Activated CD8-positive, alpha-beta T cell treated with anti-CD3 and anti-CD28 coated beads, Interleukin-2, amount 10 ng/mL, durations not matched to agents 7 days and 5 days (primary cell): ENCODE data around the gene DCAF7. TPM values are rescaled to one million over a fixed set of nuclear protein-coding genes. Genes with fewer than 3 reads are reported as not detected.

ENCODE experiments used
- ATAC-seq: fragments of 150-1000 bp; cut with Tn5 transposase; one replicate; pipeline ENCODE4 v1.10.0; 2021; ENCODE audit warnings: moderate library complexity
- CTCF ChIA-PET: fragments of 350-600 bp; sonication (Branson Sonifier 250); formaldehyde crosslinking; loops from one replicate; lab custom pipeline; 2021; ENCODE audit warnings: antibody characterized with exemption; lab: Charles Lee
- POLR2A ChIA-PET: fragments of 350-600 bp; sonication (Branson Sonifier 250); formaldehyde crosslinking; loops from one replicate; lab custom pipeline; 2021; ENCODE audit warnings: antibody characterized with exemption; lab: Charles Lee
- DNase-seq: peaks from one replicate; pipeline ENCODE4 v3.0.0-alpha.2; 2020
- H3K27ac Mint-ChIP-seq: one replicate; pipeline ENCODE4 v1.8.0; 2021; ENCODE audit warnings: mild to moderate bottlenecking, mixed read lengths
- H3K27me3 Mint-ChIP-seq: one replicate; pipeline ENCODE4 v1.8.0; 2021; ENCODE audit warnings: low read depth, mixed read lengths
- H3K36me3 Mint-ChIP-seq: one replicate; pipeline ENCODE4 v1.8.0; 2021; ENCODE audit warnings: low read depth, mixed read lengths
- H3K4me1 Mint-ChIP-seq: one replicate; pipeline ENCODE4 v1.8.0; 2021; ENCODE audit warnings: low read depth, mixed read lengths
- H3K4me3 Mint-ChIP-seq: one replicate; pipeline ENCODE4 v1.8.0; 2021; ENCODE audit warnings: mild to moderate bottlenecking, mixed read lengths
- H3K9me3 Mint-ChIP-seq: one replicate; pipeline ENCODE4 v1.8.0; 2022; ENCODE audit warnings: mixed read lengths; ENCODE audit not compliant: insufficient read depth
- total RNA-seq, 2 experiments: library from RNA; stranded (reverse); gene quantifications; one replicate each; pipeline ENCODE4 v1.2.3, GENCODE V29; 2021

DCAF7 gene
- total RNA-seq, 2 experiments from 2014 or later, result 127 TPM

DNA sequence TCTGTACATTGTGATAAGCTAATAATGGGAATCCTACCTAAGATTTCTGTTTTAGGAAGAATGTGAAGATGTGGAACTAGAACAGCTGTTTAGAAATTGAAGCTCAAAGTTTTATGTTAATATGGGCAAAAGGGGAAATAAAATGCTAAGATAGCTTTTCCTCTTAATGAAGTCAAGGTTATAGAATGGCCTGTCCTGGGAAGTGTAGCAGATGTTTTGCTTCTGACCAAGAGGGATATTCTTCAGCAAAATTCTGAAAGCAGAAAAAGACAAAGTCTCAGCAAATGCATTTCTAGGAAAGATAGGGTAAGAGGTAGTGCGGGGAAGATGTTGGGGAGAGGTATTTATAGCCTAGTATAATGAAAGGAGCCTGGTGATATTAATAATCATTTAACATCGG lies 85.0 kb downstream of the DCAF7 start:
- Mint-ChIP-seq H3K36me3 (peaks cover 27% of the 10 kb centered on the region), H3K4me1 (peaks cover 17% of the 10 kb centered on the region), H3K4me3 (no peak overlapping the region), H3K27me3 (no peaks in the 10 kb centered on the region), H3K9me3 (no peaks in the 10 kb centered on the region), H3K27ac (no peak overlapping the region)
- ATAC-seq (no peak), DNase-seq (no peak)
- CTCF ChIA-PET, result interaction anchor here (0.8 to 2.5 kb wide), 3 partner anchors 8 to 228 kb away, joined by 3 to 9 read pairs (median 4); no protein-coding TSS in a partner anchor
- POLR2A ChIA-PET, result interaction anchor here (1.4 kb wide), 2 partner anchors 14 to 63 kb away, joined by 3 read pairs; partner anchors contain the start of gene MAP3K3

DNA sequence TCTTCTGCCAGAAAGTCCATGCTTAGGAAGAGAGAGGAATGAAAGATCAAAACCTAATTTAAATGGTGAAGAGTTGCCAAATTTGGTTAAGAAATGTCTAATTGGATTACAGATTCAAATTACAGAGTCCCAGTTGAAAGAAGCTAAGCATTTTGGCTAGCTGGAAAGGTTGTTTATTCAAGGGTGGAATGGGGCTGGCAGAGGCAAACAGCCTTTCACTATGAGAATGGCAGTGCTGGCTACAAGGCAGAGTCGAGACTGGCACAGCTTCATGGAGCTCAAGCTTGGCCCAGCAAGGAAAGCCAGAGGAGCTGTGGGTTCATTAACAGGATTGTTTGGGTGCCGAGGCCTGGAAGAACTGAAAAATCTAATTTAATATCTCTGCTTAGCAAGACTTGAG lies 85.5 kb downstream of the DCAF7 start:
- Mint-ChIP-seq H3K4me1 (peaks cover 17% of the 10 kb centered on the region), H3K27ac (no peak overlapping the region), H3K36me3 (peaks cover 27% of the 10 kb centered on the region), H3K27me3 (no peaks in the 10 kb centered on the region), H3K9me3 (no peaks in the 10 kb centered on the region), H3K4me3 (no peak overlapping the region)
- ChIA-PET POLR2A (interaction anchor here (1.4 kb wide), 2 partner anchors 14 to 63 kb away, joined by 3 read pairs; partner anchors contain the start of gene MAP3K3), CTCF (interaction anchor here (1.1 to 2.5 kb wide), 3 partner anchors 8 to 210 kb away, joined by 3 to 9 read pairs (median 4); no protein-coding TSS in a partner anchor)
- ATAC-seq (no peak), DNase-seq (no peak)

DNA sequence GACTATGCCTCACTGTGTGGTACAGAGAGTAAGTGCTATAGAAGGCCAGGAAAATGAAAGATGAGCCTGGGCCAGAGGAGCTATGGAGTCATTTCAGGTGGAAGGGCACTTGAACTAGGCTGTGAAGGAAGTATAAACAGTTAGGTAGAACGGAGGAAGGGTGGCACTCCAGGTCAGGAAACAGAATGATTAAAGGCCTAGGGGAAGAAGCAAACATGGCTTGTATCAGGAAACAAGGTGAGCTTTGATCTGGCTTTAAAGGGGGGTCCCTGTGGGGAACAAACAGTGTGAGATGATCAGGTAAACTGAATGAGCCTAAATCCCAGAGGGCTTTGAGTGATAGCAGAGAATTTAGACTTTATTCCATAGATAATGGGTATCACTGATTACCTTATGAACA lies 88.8 kb downstream of the DCAF7 start:
- no peak overlapping the region for H3K4me3 Mint-ChIP-seq
- peaks cover 9% of the 10 kb centered on the region for H3K4me1 Mint-ChIP-seq
- no peaks in the 10 kb centered on the region for H3K27me3 Mint-ChIP-seq
- H3K9me3 Mint-ChIP-seq, result no peaks in the 10 kb centered on the region
- H3K27ac Mint-ChIP-seq, result peak overlapping the region; percentile 23
- ATAC-seq (no peak), DNase-seq (no peak)
- POLR2A ChIA-PET, result interaction anchor here (1.5 kb wide), 1 partner anchor 55 kb away, joined by 4 read pairs; no protein-coding TSS in a partner anchor
- H3K36me3 Mint-ChIP-seq, result peaks cover 20% of the 10 kb centered on the region
- CTCF ChIA-PET, result interaction anchor here (0.7 to 1.9 kb wide), 3 partner anchors 21 to 72 kb away, joined by 3 to 7 read pairs (median 3); no protein-coding TSS in a partner anchor

DNA sequence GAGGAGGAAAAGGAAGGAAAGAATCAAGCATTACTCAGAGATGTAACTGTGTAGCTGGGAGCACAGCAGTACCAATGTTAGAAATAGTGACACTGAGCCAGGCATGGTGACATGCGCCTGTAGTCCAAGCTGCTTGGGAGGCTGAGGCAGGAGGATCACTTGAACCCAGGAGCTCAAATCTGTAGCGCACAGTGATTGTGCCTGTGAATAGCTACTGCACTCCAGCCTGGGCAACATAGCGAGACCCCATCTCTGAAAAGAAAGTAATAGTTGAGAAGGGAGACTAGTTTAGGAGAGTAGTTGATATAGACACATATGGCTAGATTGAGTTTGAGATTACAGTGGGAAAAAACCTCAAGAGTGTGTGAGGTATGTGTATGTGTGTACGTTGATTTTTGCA lies 89.8 kb downstream of the DCAF7 start:
- Mint-ChIP-seq H3K27ac (no peak overlapping the region), H3K9me3 (no peaks in the 10 kb centered on the region), H3K4me3 (no peak overlapping the region), H3K36me3 (peaks cover 16% of the 10 kb centered on the region), H3K4me1 (peaks cover 6% of the 10 kb centered on the region), H3K27me3 (no peaks in the 10 kb centered on the region)
- POLR2A ChIA-PET, result no interaction called here
- no peak for DNase-seq
- CTCF ChIA-PET, result interaction anchor here (1.2 to 1.9 kb wide), 2 partner anchors 28 to 71 kb away, joined by 3 to 7 read pairs; no protein-coding TSS in a partner anchor
- no peak for ATAC-seq

DNA sequence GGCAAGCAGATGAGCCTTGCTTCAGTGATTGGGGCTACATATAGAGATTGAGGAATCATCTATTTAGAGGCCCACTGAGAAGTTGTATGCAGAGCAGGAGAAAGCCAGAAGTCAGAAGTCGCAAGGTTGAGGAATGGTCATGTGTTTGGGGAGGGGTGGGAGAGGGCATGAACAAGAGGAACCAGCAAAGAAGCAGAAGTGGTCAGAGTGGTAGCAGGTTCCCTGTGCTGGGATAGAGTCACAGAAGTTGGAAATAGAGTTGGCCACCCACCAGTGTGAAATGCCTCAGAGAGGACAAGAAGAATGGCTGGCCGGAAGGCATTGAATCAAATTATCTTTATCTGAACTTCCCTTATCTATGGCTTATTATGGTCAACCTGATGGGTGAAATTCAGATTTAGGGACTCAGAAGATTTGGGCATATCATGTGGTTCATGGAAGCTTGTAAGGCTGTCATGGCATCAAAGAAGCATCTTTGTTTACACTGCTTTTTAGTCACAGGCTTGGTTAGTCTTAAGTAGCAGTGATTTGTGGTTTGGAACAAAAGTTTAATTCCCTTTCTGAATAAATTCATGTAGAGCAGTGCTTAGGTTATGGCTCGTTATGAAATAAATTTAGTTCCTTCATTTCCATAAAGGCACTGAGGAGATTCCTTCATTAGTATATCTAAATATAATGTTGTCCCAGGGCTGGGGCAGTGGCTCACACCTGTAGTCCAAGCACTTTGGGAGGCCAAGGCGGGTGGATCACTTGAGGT lies 91.6 kb downstream of the DCAF7 start:
- ATAC-seq (no peak), DNase-seq (no peak)
- Mint-ChIP-seq H3K27me3 (no peaks in the 10 kb centered on the region), H3K27ac (no peak overlapping the region), H3K4me1 (peaks cover 6% of the 10 kb centered on the region), H3K4me3 (no peak overlapping the region), H3K36me3 (peaks cover 18% of the 10 kb centered on the region), H3K9me3 (no peaks in the 10 kb centered on the region)
- POLR2A ChIA-PET, result interaction anchor here (1.1 kb wide), 1 partner anchor 70 kb away, joined by 3 read pairs; no protein-coding TSS in a partner anchor
- CTCF ChIA-PET, result no interaction called here

Other genes with a start within 250 kb of the DCAF7 start
- gene CYB561, start 104.2 kb upstream of the DCAF7 start, total RNA-seq, result 1 to 10 TPM; 2.0 to 2.4 TPM
- under 1 TPM in 1 of 2 experiments, not detected in 1; 0.18 TPM for gene ACE, start 73.4 kb upstream of the DCAF7 start, total RNA-seq
- not detected for gene KCNH6, start 27.1 kb upstream of the DCAF7 start, total RNA-seq
- 10 to 100 TPM; 22.9 to 24.5 TPM for gene TACO1, start 50.4 kb downstream of the DCAF7 start, total RNA-seq
- 10 to 100 TPM; 31.4 to 32.8 TPM for gene MAP3K3, start 71.9 kb downstream of the DCAF7 start, total RNA-seq
- 100 to 1,000 TPM; 308 to 309 TPM for gene LIMD2, start 149.6 kb downstream of the DCAF7 start, total RNA-seq
- gene STRADA, start 191.3 kb downstream of the DCAF7 start, total RNA-seq, result 10 to 100 TPM; 46.0 to 49.9 TPM
- 10 to 100 TPM; 59.4 to 61.1 TPM for gene CCDC47, start 223.1 kb downstream of the DCAF7 start, total RNA-seq
- gene DDX42, start 223.7 kb downstream of the DCAF7 start, total RNA-seq, result 100 to 1,000 TPM; 106 to 116 TPM